HFFc6 (cell line): Measurements from ENCODE around the gene PHC2. TPM values are rescaled to one million over a fixed set of nuclear protein-coding genes. Genes with fewer than 3 reads are reported as not detected.
A peak's percentile ranks its signal among the peaks of the same experiment; 100 is the strongest.

Experiments
- DNase-seq: peaks from one replicate; pipeline ENCODE4 v3.0.0-alpha.2; 2018
- H3K27ac Mint-ChIP-seq: 2 replicates; pipeline ENCODE4 v1.8.0; 2020; ENCODE audit warnings: mild to moderate bottlenecking, mixed read lengths
- H3K27me3 Mint-ChIP-seq: 2 replicates; pipeline ENCODE4 v1.8.0; 2021; ENCODE audit warnings: mild to moderate bottlenecking, moderate library complexity, mixed read lengths; ENCODE audit not compliant: insufficient read depth
- H3K36me3 Mint-ChIP-seq: 2 replicates; pipeline ENCODE4 v1.8.0; 2021; ENCODE audit warnings: low read depth, mixed read lengths
- H3K4me1 Mint-ChIP-seq: 2 replicates; pipeline ENCODE4 v1.8.0; 2020; ENCODE audit warnings: low read depth, mixed read lengths
- H3K4me3 Mint-ChIP-seq: 2 replicates; pipeline ENCODE4 v1.8.0; 2020; ENCODE audit warnings: mild to moderate bottlenecking, moderate library complexity, mixed read lengths
- H3K9me3 Mint-ChIP-seq: 2 replicates; pipeline ENCODE4 v1.8.0; 2020; ENCODE audit warnings: mild to moderate bottlenecking, mixed read lengths
- total RNA-seq, 6 experiments: library from RNA; stranded (reverse); fragmentation: NEBNext Ultra II Directional; extraction: Animal tissue kit (Norgen Biotek cat#: 25700); gene quantifications; 2 replicates in 1 of 6; 3 replicates in 5 of 6; pipeline ENCODE4 v1.2.3, GENCODE V29; 2021
- TF ChIP-seq, protein P1 (sequence below): fragments of 200-600 bp; sonication (generic); IDR thresholded peaks from 2 replicates; pipeline ENCODE4 v1.5.0; 2021; ENCODE audit warnings: antibody characterized with exemption, mild to moderate bottlenecking

Gene PHC2
- total RNA-seq, 6 experiments from 2014 or later = 86.5 to 105 (median 99.6) TPM

DNA sequence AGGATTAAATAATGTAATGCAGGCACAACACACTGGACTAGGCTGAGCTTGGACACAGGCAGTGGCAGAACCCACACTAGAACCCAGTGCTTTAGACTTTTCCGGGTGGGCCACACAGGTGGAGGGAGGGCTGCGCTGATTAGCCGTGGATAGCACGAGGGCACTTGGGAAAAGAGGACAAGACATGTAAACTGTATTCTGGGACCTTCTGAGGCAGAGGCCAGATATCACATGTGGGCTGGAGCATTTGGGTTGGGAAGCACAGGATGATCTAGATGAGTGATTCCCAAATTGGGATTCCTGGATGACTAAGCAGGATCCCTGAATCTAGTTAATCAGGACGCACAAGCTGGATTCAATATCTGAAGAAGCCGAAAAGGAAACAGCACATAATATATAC lies 89.7 kb downstream of the PHC2 start:
- TF ChIP-seq, protein P1, sequence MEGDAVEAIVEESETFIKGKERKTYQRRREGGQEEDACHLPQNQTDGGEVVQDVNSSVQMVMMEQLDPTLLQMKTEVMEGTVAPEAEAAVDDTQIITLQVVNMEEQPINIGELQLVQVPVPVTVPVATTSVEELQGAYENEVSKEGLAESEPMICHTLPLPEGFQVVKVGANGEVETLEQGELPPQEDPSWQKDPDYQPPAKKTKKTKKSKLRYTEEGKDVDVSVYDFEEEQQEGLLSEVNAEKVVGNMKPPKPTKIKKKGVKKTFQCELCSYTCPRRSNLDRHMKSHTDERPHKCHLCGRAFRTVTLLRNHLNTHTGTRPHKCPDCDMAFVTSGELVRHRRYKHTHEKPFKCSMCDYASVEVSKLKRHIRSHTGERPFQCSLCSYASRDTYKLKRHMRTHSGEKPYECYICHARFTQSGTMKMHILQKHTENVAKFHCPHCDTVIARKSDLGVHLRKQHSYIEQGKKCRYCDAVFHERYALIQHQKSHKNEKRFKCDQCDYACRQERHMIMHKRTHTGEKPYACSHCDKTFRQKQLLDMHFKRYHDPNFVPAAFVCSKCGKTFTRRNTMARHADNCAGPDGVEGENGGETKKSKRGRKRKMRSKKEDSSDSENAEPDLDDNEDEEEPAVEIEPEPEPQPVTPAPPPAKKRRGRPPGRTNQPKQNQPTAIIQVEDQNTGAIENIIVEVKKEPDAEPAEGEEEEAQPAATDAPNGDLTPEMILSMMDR = no peak
- Mint-ChIP-seq H3K27ac (peak overlapping the region; percentile 96), H3K4me3 (peak overlapping the region; percentile 93), H3K36me3 (peaks cover 43% of the 10 kb centered on the region), H3K27me3 (no peaks in the 10 kb centered on the region; the same call in none of the 2 replicates), H3K4me1 (peaks cover 100% of the 10 kb centered on the region), H3K9me3 (no peaks in the 10 kb centered on the region)
- no peak for DNase-seq

DNA sequence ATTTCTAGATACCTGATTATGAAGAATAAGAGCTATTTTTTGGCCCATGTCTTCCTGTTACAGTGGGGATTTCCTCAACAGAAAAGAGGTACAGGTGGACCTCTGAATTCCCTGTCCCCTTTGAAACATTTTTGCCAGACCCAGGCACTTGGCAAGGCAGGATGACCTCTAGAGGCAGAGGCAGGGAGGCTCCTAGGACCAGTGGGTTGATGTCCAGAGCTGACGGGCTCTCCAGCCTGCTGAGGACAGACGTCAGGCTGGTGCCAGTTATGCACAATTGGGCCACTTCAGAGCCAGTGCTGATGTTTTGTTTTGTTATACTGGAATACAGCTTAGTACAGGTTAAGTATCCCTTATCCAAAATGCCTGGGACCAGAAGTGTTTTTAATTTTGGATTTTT lies 91.5 kb downstream of the PHC2 start:
- DNase-seq = no peak
- H3K4me3 Mint-ChIP-seq = peak overlapping the region; percentile 33
- H3K36me3 Mint-ChIP-seq = peaks cover 41% of the 10 kb centered on the region
- H3K27me3 Mint-ChIP-seq = no peaks in the 10 kb centered on the region; the same call in none of the 2 replicates
- no peaks in the 10 kb centered on the region for H3K9me3 Mint-ChIP-seq
- peak overlapping the region; percentile 75 for H3K27ac Mint-ChIP-seq
- TF ChIP-seq, protein P1 = peak; percentile 47; the same call in 1 of the 2 replicates
- peaks cover 98% of the 10 kb centered on the region for H3K4me1 Mint-ChIP-seq

DNA sequence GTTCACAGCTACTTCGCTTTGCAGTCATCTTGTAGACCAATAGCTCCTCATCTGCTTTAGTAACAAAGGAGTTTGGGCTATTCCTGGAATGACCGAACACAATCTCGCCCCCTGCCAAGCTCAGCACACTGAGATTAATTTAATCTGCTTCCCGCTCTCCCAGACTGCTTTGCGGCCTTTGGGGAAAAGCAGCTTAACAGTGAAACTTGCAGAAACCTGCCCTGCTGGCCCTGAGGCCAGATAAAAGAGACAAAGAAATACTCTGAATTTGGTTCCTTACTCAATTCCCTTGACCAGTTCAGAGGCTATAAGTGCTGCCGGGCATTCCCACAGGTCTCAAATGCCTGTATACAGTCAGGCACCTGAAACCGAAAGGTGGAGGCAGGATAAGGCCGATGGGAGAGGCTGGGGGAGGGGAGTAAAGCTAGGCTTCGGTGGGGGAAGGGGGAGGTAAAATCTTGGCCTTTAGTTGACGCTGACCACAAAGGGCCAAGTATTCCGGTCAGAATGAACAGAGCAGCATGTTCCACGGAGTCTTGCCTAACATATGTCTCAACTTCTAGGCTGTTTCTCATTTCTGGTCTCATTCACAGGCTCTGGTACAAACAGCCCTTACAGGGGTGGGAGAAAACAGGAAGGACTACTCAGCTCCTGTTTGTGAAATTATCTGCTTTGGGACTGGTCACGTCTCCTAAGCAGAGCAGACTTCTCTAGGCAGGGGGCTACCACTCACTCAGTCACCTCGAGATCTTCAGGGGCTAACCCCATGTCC lies 92.3 kb downstream of the PHC2 start:
- Mint-ChIP-seq H3K4me3 (peak overlapping the region; percentile 33), H3K9me3 (no peaks in the 10 kb centered on the region)

DNA sequence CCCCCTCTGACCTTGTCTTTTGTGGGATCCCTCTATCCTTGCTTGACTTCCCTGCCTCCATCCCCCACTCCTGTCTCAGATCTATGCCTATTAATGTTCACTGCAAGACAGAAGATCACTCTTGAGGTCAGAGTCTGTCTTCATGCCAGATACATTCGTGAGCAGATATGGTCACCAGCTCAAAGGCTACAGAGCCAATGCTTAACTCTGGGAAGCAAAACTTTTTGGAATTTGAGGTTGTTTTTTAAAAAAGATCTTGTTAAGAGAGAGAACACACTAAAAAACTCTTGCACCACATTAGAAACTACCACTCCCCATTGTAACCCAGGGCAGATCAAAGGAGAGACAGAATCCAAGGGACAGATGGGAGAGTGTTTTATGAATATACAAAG lies 92.9 kb downstream of the PHC2 start:
- peak; percentile 60 for DNase-seq

More for the DNA sequence above, 92.3 kb downstream of the PHC2 start:
- Mint-ChIP-seq H3K27me3 (no peaks in the 10 kb centered on the region; the same call in none of the 2 replicates), H3K36me3 (peaks cover 41% of the 10 kb centered on the region), H3K4me1 (peaks cover 98% of the 10 kb centered on the region), H3K27ac (peak overlapping the region; percentile 75)
- TF ChIP-seq, protein P1 = no peak
- peak; percentile 61 for DNase-seq

DNA sequence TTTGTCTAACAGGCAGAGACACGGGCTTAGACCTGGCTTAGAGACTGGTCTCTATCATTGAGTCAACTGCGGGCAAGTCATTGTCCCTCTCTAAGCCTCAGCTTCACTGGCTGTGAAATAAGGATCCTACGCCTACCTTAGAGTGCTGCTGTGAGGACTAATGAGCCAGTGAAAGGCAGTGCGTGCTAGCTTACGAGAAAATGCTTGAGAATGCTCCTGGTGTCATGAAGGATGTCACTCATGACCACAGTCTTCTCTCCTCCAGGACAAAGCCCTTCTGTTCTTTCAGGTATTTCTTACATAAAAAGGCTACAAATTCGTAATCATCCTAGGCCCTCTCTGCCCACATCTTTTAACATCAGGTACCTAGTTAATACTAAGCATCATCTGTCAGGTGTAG lies 93.5 kb downstream of the PHC2 start:
- Mint-ChIP-seq H3K4me3 (peak overlapping the region; percentile 33; the same call in 1 of the 2 replicates), H3K27me3 (no peaks in the 10 kb centered on the region; the same call in none of the 2 replicates), H3K9me3 (no peaks in the 10 kb centered on the region), H3K36me3 (peaks cover 44% of the 10 kb centered on the region), H3K4me1 (peaks cover 98% of the 10 kb centered on the region), H3K27ac (peak overlapping the region; percentile 75)
- TF ChIP-seq, protein P1 = no peak
- no peak for DNase-seq

More for the DNA sequence above, 92.9 kb downstream of the PHC2 start:
- Mint-ChIP-seq H3K4me1 (peaks cover 98% of the 10 kb centered on the region), H3K9me3 (no peaks in the 10 kb centered on the region), H3K36me3 (peaks cover 44% of the 10 kb centered on the region), H3K27ac (peak overlapping the region; percentile 75), H3K4me3 (peak overlapping the region; percentile 33), H3K27me3 (no peaks in the 10 kb centered on the region; the same call in none of the 2 replicates)
- TF ChIP-seq, protein P1 = no peak
